OCI-LY7 (cell line): ENCODE measurements around the gene LRP8. TPM values are rescaled to one million over a fixed set of nuclear protein-coding genes. Genes with fewer than 3 reads are reported as not detected.

ENCODE experiments used
- BruUV-seq: library from RNA; stranded (reverse); fragments of 400-500 nt; replicated peaks from 2 replicates; lab custom pipeline; 2021; lab: Mats Ljungman, UMichigan
- CTCF ChIA-PET: fragments of 300-600 bp; sonication (Branson Sonifier 250); formaldehyde crosslinking; loops from one replicate; lab custom pipeline; 2022; ENCODE audit warnings: antibody characterized with exemption; ENCODE audit not compliant: unreplicated experiment; lab: Charles Lee
- POLR2A ChIA-PET: fragments of 300-600 bp; sonication (Branson Sonifier 250); formaldehyde crosslinking; loops from one replicate; lab custom pipeline; 2022; ENCODE audit warnings: antibody characterized with exemption; lab: Charles Lee
- DNase-seq: peaks from one replicate; pipeline ENCODE4 v3.0.0-alpha.2; 2015; ENCODE audit warnings: low spot score
- H2AFZ ChIP-seq: fragments of 200-600 bp; sonication (generic), shearing (Covaris generic); 2 replicates; pipeline ENCODE4 v1.6.1; 2014; ENCODE audit warnings: mild to moderate bottlenecking, antibody characterized with exemption, low read length, moderate library complexity
- H3K27ac ChIP-seq: fragments of 200-600 bp; sonication (generic); 2 replicates; pipeline ENCODE4 v1.5.1; 2014; ENCODE audit warnings: mixed run types, low read depth, mild to moderate bottlenecking, moderate library complexity, low read length, inconsistent platforms; ENCODE audit not compliant: poor library complexity, severe bottlenecking
- H3K36me3 ChIP-seq: fragments of 200-600 bp; sonication (generic); 2 replicates; pipeline ENCODE4 v1.6.1; 2014; ENCODE audit warnings: mild to moderate bottlenecking, antibody characterized with exemption, low read length, moderate library complexity, mixed read lengths; ENCODE audit not compliant: insufficient read depth
- H3K4me1 ChIP-seq: fragments of 200-600 bp; sonication (generic); 2 replicates; pipeline ENCODE4 v1.5.1; 2014; ENCODE audit warnings: mild to moderate bottlenecking, low read length; ENCODE audit not compliant: insufficient read depth, poor library complexity, severe bottlenecking
- H3K4me2 ChIP-seq: fragments of 200-600 bp; sonication (generic); 2 replicates; pipeline ENCODE4 v1.6.1; 2014; ENCODE audit warnings: mild to moderate bottlenecking, low read length
- H3K4me3 ChIP-seq: fragments of 200-600 bp; sonication (generic); 2 replicates; pipeline ENCODE4 v1.5.1; 2014; ENCODE audit warnings: mild to moderate bottlenecking, low read depth, low read length; ENCODE audit not compliant: poor library complexity, severe bottlenecking
- H3K79me2 ChIP-seq: fragments of 200-600 bp; sonication (generic); 2 replicates; pipeline ENCODE4 v1.6.1; 2016; ENCODE audit warnings: low read depth, mild to moderate bottlenecking, low read length, moderate library complexity, mixed read lengths; ENCODE audit not compliant: insufficient read depth
- H3K9me2 ChIP-seq: fragments of 200-600 bp; sonication (generic); 2 replicates; pipeline ENCODE4 v1.6.1; 2016; ENCODE audit warnings: mild to moderate bottlenecking, low read length, mixed read lengths; ENCODE audit not compliant: insufficient read depth
- H3K9me3 ChIP-seq: fragments of 200-600 bp; sonication (generic); 2 replicates; pipeline ENCODE4 v1.6.1; 2014; ENCODE audit warnings: mild to moderate bottlenecking, mixed run types, low read length, mixed read lengths
- H4K20me1 ChIP-seq: fragments of 200-600 bp; sonication (generic); 2 replicates; pipeline ENCODE4 v1.6.1; 2014; ENCODE audit warnings: mild to moderate bottlenecking, antibody characterized with exemption, low read length, moderate library complexity, mixed read lengths; ENCODE audit not compliant: insufficient read depth
- EZH2phosphoT487 ChIP-seq: fragments of 200-600 bp; sonication (generic); IDR thresholded peaks from 2 replicates; pipeline ENCODE4 v1.6.1; 2018; ENCODE audit warnings: low read depth, borderline replicate concordance, mild to moderate bottlenecking, mixed run types, antibody characterized with exemption, low read length, moderate library complexity, mixed read lengths
- intact Hi-C: fragments of 100-400 bp; cut with micrococcal nuclease; formaldehyde crosslinking; loops from one replicate; pipeline ENCODE4 v1.10.0; 2022; ENCODE audit not compliant: unreplicated experiment
- total RNA-seq, 2 experiments: library from RNA; depleted of rRNA in 1 of 2; stranded (reverse); fragments of >200 nt in 1 of 2; shearing (Covaris generic) in 1 of 2; gene quantifications; 2 replicates each; pipeline ENCODE4 v1.2.3, GENCODE V29; 2014 to 2022
- TF ChIP-seq, protein P1 (sequence below): fragments of 200-600 bp; sonication (generic); conservative IDR thresholded peaks from 2 replicates; pipeline ENCODE4 v1.5.1; 2014; ENCODE audit warnings: mild to moderate bottlenecking, antibody characterized with exemption, low read length, moderate library complexity, mixed read lengths

The LRP8 gene
- total RNA-seq, 2 experiments from 2014 or later: 65.6 to 70.0 TPM

DNA sequence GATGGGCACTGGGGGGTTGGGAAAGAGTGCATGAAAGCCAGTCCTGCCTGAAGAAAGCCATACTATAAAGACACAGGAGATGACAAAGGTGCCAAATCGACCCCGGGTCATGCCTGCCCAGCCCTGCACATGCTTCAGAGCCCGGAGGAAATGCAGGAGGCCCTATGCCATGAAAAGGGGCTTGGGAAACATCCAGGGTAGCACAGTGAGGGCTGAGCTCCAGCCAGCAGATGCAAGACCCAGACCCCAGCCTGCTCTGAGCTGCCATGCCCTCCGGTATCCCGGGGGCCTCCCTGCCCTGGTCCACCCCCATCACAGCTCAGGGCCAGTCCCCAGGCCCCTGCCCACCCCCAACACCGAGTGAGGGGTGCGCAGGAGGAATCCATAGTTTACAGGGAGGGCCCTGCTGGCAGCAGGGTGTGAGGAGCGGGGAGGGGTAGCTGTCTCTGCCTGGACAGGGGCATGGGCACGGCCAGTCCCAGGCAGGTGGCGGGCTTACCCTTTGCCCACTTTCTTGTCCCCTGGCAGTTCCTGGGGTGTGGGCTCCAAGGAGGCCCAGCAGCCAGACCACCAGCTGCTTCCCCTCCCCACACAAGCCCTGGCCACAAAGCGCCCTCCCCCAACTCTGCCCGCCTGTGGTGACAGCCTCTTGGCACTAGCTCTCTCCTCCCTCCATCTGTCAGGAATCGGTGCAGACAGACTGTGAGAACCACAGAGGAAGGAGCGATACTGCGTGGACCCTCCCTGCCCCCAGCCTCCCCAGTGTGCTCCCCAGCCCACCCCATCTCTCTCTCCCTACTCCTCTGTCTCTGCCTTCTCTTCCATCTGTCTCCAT is 16.8 kb downstream of the LRP8 start:
- H3K9me3 ChIP-seq: no peaks in the 10 kb centered on the region
- H3K79me2 ChIP-seq: 0 out of 2 replicates have a peak, but pooled peaks cover 7% of the 10 kb centered on the region
- CTCF ChIA-PET: interaction anchor here (0.6 kb wide), 1 partner anchor 289 kb away, joined by 3 read pairs; no protein-coding TSS in a partner anchor
- no peaks in the 10 kb centered on the region for H3K4me1 ChIP-seq
- no peaks in the 10 kb centered on the region; the same call in 1 of the 2 replicates for H4K20me1 ChIP-seq
- no peak overlapping the region for H2AFZ ChIP-seq
- H3K4me2 ChIP-seq: no peak overlapping the region
- H3K4me3 ChIP-seq: no peak overlapping the region
- POLR2A ChIA-PET: no interaction called here
- BruUV-seq: no TSS peak
- no peak overlapping the region for H3K27ac ChIP-seq
- intact Hi-C loops: no loop called here
- H3K9me2 ChIP-seq: no peaks in the 10 kb centered on the region
- TF ChIP-seq EZH2phosphoT487: no peak
- TF ChIP-seq, protein P1, sequence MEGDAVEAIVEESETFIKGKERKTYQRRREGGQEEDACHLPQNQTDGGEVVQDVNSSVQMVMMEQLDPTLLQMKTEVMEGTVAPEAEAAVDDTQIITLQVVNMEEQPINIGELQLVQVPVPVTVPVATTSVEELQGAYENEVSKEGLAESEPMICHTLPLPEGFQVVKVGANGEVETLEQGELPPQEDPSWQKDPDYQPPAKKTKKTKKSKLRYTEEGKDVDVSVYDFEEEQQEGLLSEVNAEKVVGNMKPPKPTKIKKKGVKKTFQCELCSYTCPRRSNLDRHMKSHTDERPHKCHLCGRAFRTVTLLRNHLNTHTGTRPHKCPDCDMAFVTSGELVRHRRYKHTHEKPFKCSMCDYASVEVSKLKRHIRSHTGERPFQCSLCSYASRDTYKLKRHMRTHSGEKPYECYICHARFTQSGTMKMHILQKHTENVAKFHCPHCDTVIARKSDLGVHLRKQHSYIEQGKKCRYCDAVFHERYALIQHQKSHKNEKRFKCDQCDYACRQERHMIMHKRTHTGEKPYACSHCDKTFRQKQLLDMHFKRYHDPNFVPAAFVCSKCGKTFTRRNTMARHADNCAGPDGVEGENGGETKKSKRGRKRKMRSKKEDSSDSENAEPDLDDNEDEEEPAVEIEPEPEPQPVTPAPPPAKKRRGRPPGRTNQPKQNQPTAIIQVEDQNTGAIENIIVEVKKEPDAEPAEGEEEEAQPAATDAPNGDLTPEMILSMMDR: no peak
- DNase-seq: no peak
- peaks cover 89% of the 10 kb centered on the region for H3K36me3 ChIP-seq

DNA sequence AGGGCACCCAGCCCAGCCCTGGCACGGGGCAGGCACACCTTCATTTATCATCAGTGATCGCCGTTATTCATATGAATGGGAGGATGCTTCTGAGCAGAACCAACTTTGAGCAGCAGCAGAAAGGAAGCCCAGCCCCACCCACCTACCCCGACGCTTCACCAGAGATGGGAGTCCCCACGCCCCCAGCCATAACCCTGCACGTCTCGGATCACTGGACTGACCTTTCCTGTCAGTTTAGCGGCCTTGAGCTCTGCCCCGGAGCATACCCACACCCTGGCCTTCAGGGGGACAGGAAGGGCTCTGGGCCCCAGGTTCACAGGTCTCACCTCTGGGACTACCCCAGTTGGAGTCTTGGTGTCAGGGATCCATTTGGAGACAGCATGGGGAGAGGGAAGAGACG is 18.1 kb downstream of the LRP8 start:
- 0 out of 2 replicates have a peak, but pooled peaks cover 7% of the 10 kb centered on the region for H3K79me2 ChIP-seq
- H3K4me3 ChIP-seq: no peak overlapping the region
- BruUV-seq: no TSS peak
- H4K20me1 ChIP-seq: no peaks in the 10 kb centered on the region; the same call in 1 of the 2 replicates
- no peak overlapping the region for H2AFZ ChIP-seq
- POLR2A ChIA-PET: no interaction called here
- H3K9me3 ChIP-seq: no peaks in the 10 kb centered on the region
- no peaks in the 10 kb centered on the region for H3K4me1 ChIP-seq
- intact Hi-C loops: no loop called here
- no peak overlapping the region for H3K4me2 ChIP-seq
- no peak overlapping the region for H3K27ac ChIP-seq
- H3K9me2 ChIP-seq: no peaks in the 10 kb centered on the region
- TF ChIP-seq, protein P1: no peak
- TF ChIP-seq EZH2phosphoT487: no peak
- no peak for DNase-seq
- peaks cover 78% of the 10 kb centered on the region for H3K36me3 ChIP-seq
- CTCF ChIA-PET: no interaction called here

DNA sequence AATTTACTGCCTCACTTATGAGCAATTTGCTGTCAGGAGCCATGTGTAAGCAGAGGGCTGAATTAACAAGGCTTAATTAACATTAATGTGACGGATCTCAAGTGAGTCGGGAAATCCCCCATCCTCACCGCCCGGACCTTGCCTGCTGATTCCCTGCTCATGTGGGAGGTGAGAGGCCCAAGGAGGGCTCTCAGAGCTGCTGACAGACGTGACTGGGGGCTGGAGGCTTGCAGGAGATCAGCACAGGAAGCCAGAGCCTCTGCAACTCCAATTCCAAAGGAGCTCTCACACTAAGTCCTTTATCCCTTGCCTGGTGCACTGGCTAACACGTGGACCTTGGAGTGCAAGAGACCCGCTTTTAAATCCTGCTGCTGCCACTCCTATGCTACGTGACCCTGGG is 19.4 kb downstream of the LRP8 start:
- ChIA-PET CTCF (no interaction called here), POLR2A (no interaction called here)
- H3K4me3 ChIP-seq: no peak overlapping the region
- no peak overlapping the region for H3K4me2 ChIP-seq
- 0 out of 2 replicates have a peak, but pooled peaks cover 7% of the 10 kb centered on the region for H3K79me2 ChIP-seq
- H4K20me1 ChIP-seq: no peaks in the 10 kb centered on the region; the same call in 1 of the 2 replicates
- no peak overlapping the region for H2AFZ ChIP-seq
- TF ChIP-seq, protein P1: no peak
- TF ChIP-seq EZH2phosphoT487: no peak
- BruUV-seq: no TSS peak
- H3K36me3 ChIP-seq: peaks cover 74% of the 10 kb centered on the region
- no peaks in the 10 kb centered on the region for H3K9me3 ChIP-seq
- DNase-seq: no peak
- no peak overlapping the region for H3K27ac ChIP-seq
- no peaks in the 10 kb centered on the region for H3K4me1 ChIP-seq
- H3K9me2 ChIP-seq: no peaks in the 10 kb centered on the region
- intact Hi-C loops: no loop called here
